Retina (tissue), 1 donor: ENCODE results near the gene ADAMTS12.
"Not testable (repeated sequence)": the region's sequence is repeated elsewhere in the genome, so short reads cannot be mapped to it uniquely, and the experiment has no call there.

ENCODE experiments used
- DNase-seq: peaks from one replicate; pipeline ENCODE4 v3.0.0-alpha.2; 2016

The ADAMTS12 gene

GRCh38 chr5:33576726-33577590 is 314.8 kb downstream of the ADAMTS12 start:
- DNase-seq, result no peak

GRCh38 chr5:33565324-33565723 is 326.5 kb downstream of the ADAMTS12 start:
- DNase-seq, result no peak

GRCh38 chr5:33563983-33564908 is 327.5 kb downstream of the ADAMTS12 start:
- no peak for DNase-seq

GRCh38 chr5:33563530-33563929 is 328.3 kb downstream of the ADAMTS12 start:
- no peak for DNase-seq

GRCh38 chr5:33558489-33558888 is 333.3 kb downstream of the ADAMTS12 start:
- DNase-seq, result no peak

GRCh38 chr5:33557605-33558004 is 334.2 kb downstream of the ADAMTS12 start:
- DNase-seq, result no peak

GRCh38 chr5:33556330-33557328 is 335.2 kb downstream of the ADAMTS12 start:
- DNase-seq, result no peak

- DNase-seq, result no peak
Measured at GRCh38 chr5:33549982-33550567, 341.7 kb downstream of the ADAMTS12 start.

- DNase-seq, result not testable (repeated sequence)
Measured at GRCh38 chr5:33539790-33540189, 352.0 kb downstream of the ADAMTS12 start.

- DNase-seq, result no peak
Measured at GRCh38 chr5:33539212-33539611, 352.6 kb downstream of the ADAMTS12 start.

GRCh38 chr5:33538201-33538600 is 353.6 kb downstream of the ADAMTS12 start:
- DNase-seq, result no peak

- DNase-seq, result no peak
Measured at GRCh38 chr5:33537240-33537639, 354.6 kb downstream of the ADAMTS12 start.

GRCh38 chr5:33536802-33537201 is 355.0 kb downstream of the ADAMTS12 start:
- no peak for DNase-seq

- DNase-seq, result no peak
Measured at GRCh38 chr5:33531824-33532223, 360.0 kb downstream of the ADAMTS12 start.

- DNase-seq, result no peak
Measured at GRCh38 chr5:33531037-33531298, 360.8 kb downstream of the ADAMTS12 start.

- DNase-seq, result no peak
Measured at GRCh38 chr5:33530183-33531036, 361.4 kb downstream of the ADAMTS12 start.

GRCh38 chr5:33527696-33528095 is 364.1 kb downstream of the ADAMTS12 start:
- DNase-seq, result no peak

GRCh38 chr5:33526755-33527154 is 365.0 kb downstream of the ADAMTS12 start:
- no peak for DNase-seq

GRCh38 chr5:33524476-33524875 is 367.3 kb downstream of the ADAMTS12 start:
- DNase-seq, result no peak

GRCh38 chr5:33523208-33523771 is 368.5 kb downstream of the ADAMTS12 start:
- no peak for DNase-seq

- DNase-seq, result no peak
Measured at GRCh38 chr5:33516421-33516820, 375.4 kb downstream of the ADAMTS12 start.
